NCI-H1436 (cell line): ENCODE measurements around the gene H6PD.
A peak's percentile ranks its signal among the peaks of the same experiment; 100 is the strongest.

Experiments
- DNase-seq: peaks from one replicate; lab custom pipeline; 2025; lab: John Stamatoyannopoulos, UW

The H6PD gene

DNA sequence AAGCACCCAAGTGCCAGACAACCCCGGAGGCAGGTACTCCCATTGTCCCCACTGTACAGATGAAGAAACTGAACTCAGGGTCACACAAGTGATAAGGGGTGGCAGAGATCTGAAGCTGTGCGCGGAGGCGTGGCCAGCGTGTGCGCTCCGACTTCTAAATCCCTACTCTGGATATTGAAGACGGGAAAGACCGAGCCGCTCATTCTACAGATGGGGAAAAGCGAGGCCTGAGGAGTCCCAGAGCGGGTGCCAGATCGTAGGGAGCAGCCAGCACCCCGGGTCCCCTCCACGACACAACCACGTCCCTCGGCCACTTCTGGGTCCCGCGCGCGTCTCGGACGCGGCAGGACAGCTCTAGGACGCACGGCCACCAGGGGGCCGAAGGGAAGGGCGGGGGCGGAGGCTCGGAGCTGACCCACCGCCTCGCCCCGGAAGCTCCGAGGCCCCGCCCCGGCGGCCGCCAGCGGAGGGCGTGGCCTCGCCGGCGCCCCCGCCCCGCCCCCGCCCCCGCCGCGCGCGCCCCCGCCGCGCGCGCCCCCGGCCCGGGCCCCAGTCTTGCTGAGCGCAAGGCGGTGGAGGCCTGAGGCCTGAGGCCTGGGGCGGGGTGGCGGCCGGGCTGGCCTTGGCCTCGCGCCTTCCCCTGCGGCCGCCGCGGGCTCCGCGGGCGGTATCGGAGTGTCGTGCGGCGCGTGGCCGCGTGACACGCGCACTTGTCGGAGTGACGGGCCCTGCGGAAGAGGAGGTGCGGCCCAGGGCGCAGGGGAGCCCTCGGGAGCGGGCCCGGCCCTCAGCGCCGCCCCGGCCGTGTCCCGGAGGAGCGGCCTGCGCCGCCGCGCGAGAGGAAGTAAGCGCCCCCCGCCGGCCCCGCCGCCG, at the start of gene H6PD:
TSS of gene H6PD (plus strand) at position 552 of the 873 bp plus-strand sequence. CDS start 10,161 bp downstream, outside the sequence.
- peak; percentile 50 for DNase-seq

DNA sequence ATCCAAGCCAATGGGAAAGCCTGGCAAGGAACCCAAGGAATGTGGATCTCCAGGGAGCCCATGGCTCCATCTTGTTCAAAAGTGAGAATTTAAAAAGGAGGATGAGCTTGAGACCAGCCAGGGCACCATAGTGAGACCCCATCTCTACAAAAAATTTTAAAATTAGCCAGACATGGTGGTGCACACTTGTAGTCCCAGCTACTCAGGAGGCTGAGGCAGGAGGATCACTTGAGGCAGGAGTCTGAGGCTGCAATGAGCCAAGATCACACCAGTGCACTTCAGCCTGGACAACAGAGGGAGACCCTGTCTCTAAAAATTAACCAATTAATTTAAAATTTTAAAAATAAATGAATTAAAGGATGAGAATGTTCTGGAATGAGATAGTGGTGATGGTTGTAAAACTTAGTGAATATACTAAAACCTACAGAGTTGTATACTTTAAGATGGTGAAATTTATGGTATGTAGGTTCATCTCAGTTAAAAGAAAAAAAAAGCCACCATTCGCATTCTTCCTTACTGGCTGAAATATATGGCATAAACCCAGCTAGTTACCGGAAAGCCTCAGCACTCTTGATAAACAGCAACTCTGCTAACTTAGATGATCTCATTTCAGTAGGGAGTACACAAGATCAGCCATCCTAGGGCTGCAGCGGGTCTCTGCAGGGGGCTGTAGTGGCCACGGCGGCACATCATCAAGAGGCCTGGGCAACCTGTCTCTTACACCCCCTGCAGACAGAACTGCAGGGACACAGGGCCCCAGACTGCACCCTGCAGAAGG, 48.3 kb upstream of the H6PD start:
- DNase-seq, result no peak

DNA sequence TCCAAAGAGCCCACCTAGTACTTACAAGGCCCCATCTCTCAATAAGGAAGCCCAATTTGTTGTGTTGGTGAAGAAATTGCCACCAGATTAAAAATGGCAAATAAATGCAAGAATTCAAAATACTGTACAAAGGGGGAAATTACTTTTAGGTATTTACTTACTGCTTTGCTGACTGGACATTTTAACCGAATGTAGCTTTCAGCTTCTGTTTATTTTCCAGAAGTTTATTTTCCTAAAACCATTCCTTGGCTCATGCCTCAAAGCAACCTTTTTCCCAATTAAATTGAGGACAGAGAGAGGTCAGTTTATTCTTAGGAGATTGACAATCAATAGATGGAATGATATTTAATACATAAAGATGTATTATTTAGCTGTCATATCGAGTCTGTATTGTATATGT, 47.6 kb upstream of the H6PD start:
- DNase-seq, result no peak

DNA sequence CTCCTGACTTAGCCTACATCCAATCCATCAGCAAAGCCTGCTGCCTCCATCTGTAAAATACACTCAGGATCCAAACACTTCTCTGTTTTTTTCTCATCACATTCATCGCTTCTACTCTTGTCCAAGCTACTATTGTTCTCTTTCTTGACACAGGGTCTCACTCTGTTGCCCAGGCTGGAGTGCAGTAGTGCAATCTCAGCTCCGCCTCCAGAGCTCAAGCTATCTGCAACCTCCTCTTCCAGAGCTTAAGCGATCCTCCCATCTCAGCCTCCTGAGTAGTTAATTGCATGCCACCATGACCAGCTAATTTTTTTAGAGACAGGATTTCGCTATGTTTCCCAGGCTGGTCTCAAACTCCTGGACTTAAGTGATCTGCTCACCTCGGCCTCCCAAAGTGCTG, 44.3 kb upstream of the H6PD start:
- DNase-seq, result no peak

- DNase-seq, result no peak
Observed at GRCh38 chr1:9191231-9191630, 43.3 kb upstream of the H6PD start.

GRCh38 chr1:9192578-9193232, 41.9 kb upstream of the H6PD start:
- DNase-seq, result no peak

DNA sequence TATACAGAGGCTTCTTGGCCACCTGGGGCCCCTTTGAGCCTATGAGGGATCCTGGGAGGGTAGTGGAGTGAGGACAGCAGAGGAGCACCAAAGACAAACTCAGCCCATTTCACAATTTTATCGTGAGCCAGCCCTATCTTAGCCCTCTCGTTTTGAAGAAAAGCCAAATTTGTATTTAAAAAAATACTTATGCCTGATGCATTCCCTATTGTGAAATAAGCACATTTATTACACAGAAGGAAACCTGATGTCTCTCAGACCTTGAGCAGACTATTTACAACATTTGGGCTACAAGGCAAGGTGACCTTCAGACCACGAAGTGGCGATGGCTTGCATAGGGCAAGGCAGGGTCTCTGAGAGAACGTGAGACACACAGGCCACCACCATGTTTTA, 41.3 kb upstream of the H6PD start:
- no peak for DNase-seq

- no peak for DNase-seq
Observed at GRCh38 chr1:9194024-9194423, 40.5 kb upstream of the H6PD start.

DNA sequence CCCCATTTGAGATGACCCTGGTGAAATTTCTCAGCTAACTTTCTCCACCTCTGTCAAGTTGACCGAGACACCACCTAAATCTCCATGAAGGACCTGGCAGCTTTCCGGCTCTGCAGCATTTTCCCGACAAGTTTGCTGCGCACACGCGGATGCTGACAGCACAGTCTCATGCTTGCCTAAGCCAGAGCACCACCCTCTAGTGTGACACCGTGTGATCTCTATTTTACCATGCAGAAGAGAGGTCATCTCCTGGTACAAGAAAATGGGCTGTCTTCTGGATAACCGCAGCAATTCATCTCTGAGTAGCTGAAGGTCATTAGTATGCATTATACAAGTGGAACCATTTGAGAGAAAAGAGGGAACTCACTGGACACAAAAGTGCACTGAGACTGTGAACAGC, 38.9 kb upstream of the H6PD start:
- DNase-seq, result no peak

GRCh38 chr1:9196129-9197040, 38.2 kb upstream of the H6PD start:
- DNase-seq, result peak; percentile 64

GRCh38 chr1:9197186-9198099, 37.1 kb upstream of the H6PD start:
- DNase-seq, result peak; percentile 35

- no peak for DNase-seq
Observed at GRCh38 chr1:9198538-9199361, 35.8 kb upstream of the H6PD start.

- no peak for DNase-seq
Observed at GRCh38 chr1:9200441-9200840, 34.1 kb upstream of the H6PD start.

GRCh38 chr1:9201401-9202239, 33.0 kb upstream of the H6PD start:
- DNase-seq, result no peak

DNA sequence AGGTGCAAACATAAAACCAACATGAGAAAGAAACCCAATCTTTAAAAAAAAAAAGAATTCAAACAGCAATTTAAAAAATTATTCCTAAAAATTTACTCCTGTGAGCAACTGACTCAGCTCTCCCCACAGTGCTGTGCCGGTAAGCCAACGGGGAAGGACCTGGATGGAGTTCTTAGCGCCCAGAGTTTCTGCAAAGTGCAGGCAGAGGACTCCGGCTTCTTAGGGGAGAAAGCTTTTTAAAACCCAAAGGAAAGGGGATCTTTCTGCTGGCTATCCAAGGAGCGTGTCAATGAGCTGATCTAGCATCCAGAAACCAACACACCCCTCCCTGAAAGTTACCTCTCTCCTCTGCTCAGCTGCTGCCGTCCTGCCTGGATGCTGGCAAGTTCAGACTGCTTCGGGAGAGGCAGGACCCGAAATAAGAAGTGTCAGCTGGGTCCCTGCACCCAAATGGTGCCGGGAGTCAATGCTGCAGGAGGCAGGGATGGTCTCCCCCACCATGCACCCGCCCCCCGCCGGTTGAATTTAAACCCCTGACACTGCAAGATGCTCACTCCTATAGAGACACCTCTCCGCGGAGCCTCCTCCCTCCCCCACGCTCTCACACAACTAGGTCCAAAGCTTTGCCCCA, 32.2 kb upstream of the H6PD start:
- no peak for DNase-seq

DNA sequence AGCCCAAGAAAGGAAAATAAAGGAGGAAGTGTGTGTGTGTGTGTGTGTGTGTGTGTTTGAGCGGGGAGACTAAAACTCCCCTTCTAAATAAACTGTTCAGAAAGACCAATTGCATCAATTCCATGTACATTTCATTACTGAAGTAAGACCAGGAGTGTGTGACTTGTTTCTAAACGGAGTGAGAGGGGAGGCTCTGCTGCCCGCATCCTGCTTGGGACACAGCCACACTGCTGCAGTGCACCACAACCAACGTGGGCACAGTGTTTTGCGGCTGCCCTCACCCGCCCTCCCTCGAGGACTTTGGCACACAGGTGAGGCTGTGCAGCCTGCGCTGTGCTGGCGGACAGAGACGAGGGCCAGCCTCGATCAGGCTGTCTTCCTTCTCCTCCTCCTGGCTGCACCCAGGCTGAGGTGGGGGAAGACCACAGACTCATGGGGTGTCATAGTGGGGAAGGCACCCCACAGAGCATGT, 31.0 kb upstream of the H6PD start:
- no peak for DNase-seq

GRCh38 chr1:9204156-9204720, 30.3 kb upstream of the H6PD start:
- no peak for DNase-seq

DNA sequence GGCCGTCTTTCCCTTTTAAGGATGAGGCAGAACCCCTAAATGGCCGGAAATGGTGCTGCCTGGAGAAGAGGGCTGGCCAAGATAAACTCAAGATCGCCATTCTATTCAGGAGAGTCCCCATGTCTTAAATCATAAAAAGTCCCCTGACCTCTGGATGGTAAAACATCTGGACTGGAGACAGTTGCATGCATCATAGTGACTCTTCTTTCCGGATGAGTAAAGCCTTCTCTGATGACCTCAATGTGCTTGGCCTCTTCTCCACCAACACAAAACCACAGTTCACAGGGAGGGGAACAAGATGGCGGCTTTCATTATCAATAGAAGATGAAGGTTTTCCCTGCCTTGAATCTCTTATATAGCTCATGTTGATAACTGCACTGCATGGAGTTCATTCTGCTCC, 27.5 kb upstream of the H6PD start:
- no peak for DNase-seq
